Epithelial cell of esophagus (primary cell): ENCODE results near the gene USP25.

Source experiments
- DNase-seq: peaks from one replicate; pipeline ENCODE4 v3.0.0; 2010; ENCODE audit warnings: low read depth
- H3K4me3 ChIP-seq: 2 replicates; pipeline ENCODE4 v1.5.1; 2011; ENCODE audit warnings: mild to moderate bottlenecking, low read length, control low read depth
- TF ChIP-seq, protein P1 (sequence below): IDR thresholded peaks from 2 replicates; pipeline ENCODE4 v1.5.1; 2011; ENCODE audit warnings: low read depth, mild to moderate bottlenecking, low read length, control low read depth, inconsistent platforms; ENCODE audit not compliant: insufficient read depth; ENCODE audit errors: missing control alignments

USP25 gene

GRCh38 chr21:15848634-15849560 lies 119.1 kb downstream of the USP25 start:
- DNase-seq = peak; percentile 85
- H3K4me3 ChIP-seq = no peak overlapping the region
- TF ChIP-seq, protein P1, sequence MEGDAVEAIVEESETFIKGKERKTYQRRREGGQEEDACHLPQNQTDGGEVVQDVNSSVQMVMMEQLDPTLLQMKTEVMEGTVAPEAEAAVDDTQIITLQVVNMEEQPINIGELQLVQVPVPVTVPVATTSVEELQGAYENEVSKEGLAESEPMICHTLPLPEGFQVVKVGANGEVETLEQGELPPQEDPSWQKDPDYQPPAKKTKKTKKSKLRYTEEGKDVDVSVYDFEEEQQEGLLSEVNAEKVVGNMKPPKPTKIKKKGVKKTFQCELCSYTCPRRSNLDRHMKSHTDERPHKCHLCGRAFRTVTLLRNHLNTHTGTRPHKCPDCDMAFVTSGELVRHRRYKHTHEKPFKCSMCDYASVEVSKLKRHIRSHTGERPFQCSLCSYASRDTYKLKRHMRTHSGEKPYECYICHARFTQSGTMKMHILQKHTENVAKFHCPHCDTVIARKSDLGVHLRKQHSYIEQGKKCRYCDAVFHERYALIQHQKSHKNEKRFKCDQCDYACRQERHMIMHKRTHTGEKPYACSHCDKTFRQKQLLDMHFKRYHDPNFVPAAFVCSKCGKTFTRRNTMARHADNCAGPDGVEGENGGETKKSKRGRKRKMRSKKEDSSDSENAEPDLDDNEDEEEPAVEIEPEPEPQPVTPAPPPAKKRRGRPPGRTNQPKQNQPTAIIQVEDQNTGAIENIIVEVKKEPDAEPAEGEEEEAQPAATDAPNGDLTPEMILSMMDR = no peak

DNA sequence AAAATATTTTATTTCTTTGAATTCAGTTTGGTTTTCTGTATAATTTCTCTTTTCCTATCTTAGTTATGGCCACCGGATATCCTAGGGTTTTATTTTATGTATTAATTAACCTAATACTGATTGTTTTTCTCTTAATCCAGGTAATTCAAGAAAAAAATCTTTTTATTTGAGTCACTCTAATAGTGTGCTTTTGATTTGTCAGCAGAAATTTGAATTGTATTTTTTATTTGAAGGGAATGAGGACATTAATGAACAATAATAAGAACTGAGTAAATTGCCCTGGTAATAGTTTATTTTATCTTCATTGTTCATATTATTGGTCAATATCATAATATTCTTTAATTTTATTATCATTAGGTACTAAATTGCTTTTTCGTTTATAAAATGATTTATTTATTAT lies 120.1 kb downstream of the USP25 start:
- TF ChIP-seq, protein P1 = no peak
- no peak for DNase-seq
- no peak overlapping the region for H3K4me3 ChIP-seq

DNA sequence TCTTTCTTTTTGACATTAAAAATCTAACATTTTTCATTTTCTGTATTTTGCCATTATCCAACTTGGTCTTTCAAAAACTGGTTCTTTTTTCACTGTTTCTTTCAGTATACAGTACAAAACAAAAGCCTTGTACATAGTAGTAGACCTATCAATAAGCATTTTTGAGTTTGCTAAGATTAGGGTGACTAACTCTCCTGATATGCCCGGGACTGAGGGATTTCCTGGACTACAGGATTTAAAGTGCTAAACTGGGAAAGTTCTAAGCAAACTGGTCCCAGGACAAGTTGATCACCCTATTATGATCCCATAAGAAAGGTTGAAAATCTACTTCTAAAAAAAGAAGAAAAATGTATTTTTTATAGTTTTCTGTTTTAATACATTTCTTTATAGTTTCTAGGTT lies 120.9 kb downstream of the USP25 start:
- peak; percentile 68 for DNase-seq
- H3K4me3 ChIP-seq = no peak overlapping the region
- TF ChIP-seq, protein P1 = no peak

DNA sequence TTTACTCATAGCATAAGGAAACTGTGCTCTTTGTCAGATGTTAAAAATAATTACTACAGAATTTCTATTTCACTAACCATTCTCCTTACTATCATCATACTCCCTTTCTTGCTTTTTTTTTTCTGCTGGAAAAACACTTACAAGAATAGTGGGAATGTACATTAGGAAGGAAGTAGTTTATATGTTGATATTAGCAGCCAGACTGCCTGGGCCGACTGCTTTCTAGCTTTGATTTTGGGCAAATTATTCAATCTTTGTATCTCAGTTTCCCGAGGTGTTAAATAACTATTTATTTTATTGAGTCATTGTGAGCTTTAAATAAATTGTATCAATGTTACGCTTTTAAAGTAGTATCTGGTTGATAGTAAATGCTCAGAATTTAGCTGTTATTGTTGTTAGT lies 122.4 kb downstream of the USP25 start:
- H3K4me3 ChIP-seq = no peak overlapping the region
- no peak for DNase-seq
- TF ChIP-seq, protein P1 = no peak

DNA sequence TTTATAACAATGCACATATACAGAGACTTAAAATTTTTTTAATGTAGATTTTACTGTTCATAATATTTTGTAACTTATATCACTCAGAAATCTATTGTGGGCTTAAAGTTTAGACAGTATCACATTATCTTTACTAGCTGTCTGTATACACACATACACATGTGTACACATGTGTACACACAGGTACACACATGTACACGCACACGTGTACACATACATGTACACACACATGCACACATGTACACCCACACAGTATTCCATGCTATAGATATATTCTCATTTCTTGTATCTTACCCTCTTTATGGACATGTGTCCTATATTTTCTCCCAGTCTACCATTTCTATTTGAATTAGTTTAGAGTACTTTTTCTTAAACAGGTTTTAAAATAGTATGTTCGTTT lies 123.3 kb downstream of the USP25 start:
- DNase-seq = no peak
- no peak overlapping the region for H3K4me3 ChIP-seq
- TF ChIP-seq, protein P1 = no peak

- TF ChIP-seq, protein P1 = no peak
- DNase-seq = no peak
- no peak overlapping the region for H3K4me3 ChIP-seq
Measured at GRCh38 chr21:15856813-15857212, 127.0 kb downstream of the USP25 start.

GRCh38 chr21:15857740-15858139 lies 128.0 kb downstream of the USP25 start:
- no peak for DNase-seq
- no peak overlapping the region for H3K4me3 ChIP-seq
- TF ChIP-seq, protein P1 = no peak
